ENCODE measurements around the gene BPIFB4. TPM values are rescaled to one million over a fixed set of nuclear protein-coding genes. Genes with fewer than 3 reads are reported as not detected.
A peak's percentile ranks its signal among the peaks of the same experiment; 100 is the strongest.

The BPIFB4 gene
- total RNA-seq, 1 experiment from 2014 or later: not detected

DNA sequence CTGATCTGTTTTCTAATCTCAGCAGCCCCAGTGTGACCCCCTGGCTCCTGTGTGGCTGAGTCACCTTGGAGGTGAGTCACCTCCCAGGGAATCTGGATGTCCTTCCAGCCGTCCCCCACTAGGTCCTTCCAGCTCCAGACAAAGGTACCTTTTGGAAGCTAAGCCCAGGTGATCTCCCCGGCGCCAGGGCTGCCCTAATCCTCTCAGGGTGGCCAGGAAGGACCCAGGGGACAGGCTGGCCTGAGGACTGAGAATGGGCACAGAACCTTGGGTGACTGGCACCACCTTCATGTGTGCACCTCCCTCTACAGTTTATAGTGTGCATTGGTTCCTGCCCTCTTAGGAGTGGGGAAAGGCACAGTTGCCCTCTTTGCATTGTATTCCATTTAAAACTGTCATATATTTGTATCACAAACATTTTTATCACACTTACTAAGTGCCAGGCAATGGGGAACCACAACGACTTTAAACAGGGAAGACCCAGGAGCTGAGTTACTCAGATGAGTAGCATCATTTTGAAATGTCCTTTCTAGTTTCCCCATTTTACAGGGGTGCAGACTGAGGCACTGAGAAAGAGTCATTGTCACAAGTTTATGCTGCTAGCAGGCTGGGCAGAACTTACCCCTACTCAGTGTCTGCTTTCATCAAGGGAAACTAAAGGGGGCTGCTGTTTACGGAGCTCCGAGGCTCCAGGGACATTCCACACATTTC is 2.6 kb upstream of the BPIFB4 start:
- Mint-ChIP-seq H3K27ac (ENCODE audit: low read depth, unreplicated experiment) (no peak overlapping the region), H3K4me3 (ENCODE audit: unreplicated experiment) (no peak overlapping the region), H3K9me3 (ENCODE audit: unreplicated experiment) (peaks cover 7% of the 10 kb centered on the region), H3K27me3 (ENCODE audit: insufficient read depth, unreplicated experiment) (peaks cover 47% of the 10 kb centered on the region), H3K36me3 (ENCODE audit: insufficient read depth, unreplicated experiment) (no peaks in the 10 kb centered on the region), H3K4me1 (ENCODE audit: insufficient read depth, unreplicated experiment) (no peaks in the 10 kb centered on the region)
- intact Hi-C loops (cut with micrococcal nuclease): loop anchor here (5.0 kb wide), 1 partner anchor 175 kb away; no protein-coding TSS in a partner anchor
- CTCF ChIA-PET: interaction anchor here (0.6 to 1.8 kb wide), 4 partner anchors 9 to 188 kb away, joined by 3 to 5 read pairs (median 4); no protein-coding TSS in a partner anchor
- peak; percentile 26 for TF ChIP-seq CTCF (IDR thresholded peaks at IDR 0.05; ENCODE audit: unreplicated experiment)
- POLR2A ChIA-PET: no interaction called here
- peak; percentile 27 for DNase-seq (ENCODE audit: unreplicated experiment)
- BruUV-seq (replicated peaks): no TSS peak

DNA sequence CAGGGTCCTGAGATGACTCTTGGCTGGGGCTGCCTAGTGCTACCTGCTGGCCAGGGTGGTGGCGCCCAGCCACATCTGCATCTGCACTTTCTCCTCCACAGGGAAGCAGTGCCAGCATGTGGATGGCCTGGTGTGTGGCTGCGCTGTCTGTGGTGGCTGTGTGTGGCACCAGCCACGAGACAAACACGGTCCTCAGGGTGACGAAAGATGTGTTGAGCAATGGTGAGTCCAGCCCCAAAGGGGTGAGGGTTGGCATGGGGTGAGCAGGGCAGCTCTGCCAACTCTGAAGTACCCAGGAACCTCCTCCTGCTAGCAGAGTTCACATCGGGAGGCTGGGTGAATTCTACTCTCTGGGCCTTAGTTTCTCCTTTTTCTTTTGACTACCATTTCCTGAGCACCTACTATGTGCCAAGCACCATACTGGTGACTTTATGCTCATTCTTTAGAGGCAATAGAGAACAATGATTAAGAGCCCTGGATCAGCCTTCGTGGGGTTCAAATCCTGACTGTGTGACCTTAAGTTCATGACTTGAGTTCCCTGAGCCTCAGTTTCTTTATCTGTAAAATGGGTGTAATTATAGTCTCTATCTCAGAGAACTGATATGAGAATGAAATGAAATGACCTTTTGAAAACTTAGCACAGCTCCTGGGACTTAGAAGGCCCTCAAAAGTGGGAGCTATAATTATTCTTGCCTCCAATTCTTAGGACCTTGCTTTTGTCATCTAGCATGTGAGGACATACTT is 2.1 kb downstream of the BPIFB4 start:
- Mint-ChIP-seq H3K9me3 (ENCODE audit: unreplicated experiment) (peaks cover 7% of the 10 kb centered on the region), H3K27ac (ENCODE audit: low read depth, unreplicated experiment) (no peak overlapping the region), H3K4me1 (ENCODE audit: insufficient read depth, unreplicated experiment) (no peaks in the 10 kb centered on the region), H3K27me3 (ENCODE audit: insufficient read depth, unreplicated experiment) (peaks cover 28% of the 10 kb centered on the region), H3K36me3 (ENCODE audit: insufficient read depth, unreplicated experiment) (no peaks in the 10 kb centered on the region), H3K4me3 (ENCODE audit: unreplicated experiment) (no peak overlapping the region)
- no TSS peak for BruUV-seq (replicated peaks)
- no peak for TF ChIP-seq CTCF (IDR thresholded peaks at IDR 0.05; ENCODE audit: unreplicated experiment)
- DNase-seq (ENCODE audit: unreplicated experiment): peak; percentile 14
- CTCF ChIA-PET: no interaction called here
- POLR2A ChIA-PET: no interaction called here
- intact Hi-C loops (cut with micrococcal nuclease): no loop called here

DNA sequence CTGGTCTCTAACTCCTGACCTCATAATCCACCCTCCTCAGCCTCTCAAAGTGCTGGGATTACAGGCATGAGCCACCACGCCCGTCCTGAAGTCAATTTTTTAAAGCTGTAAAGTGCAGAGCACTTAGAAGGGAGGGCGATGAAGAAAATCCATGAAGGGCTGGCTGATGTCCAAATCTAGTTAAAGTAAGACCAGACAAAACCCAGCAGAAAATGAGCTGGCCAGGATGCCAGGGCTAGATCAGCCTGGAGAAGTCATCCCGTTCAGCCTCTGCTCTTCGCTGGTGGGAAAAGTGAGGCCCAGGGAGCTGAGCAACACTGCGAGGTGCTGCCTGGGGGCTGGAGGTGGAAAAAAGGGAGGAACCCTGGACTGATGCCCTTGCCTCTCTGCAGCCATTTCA is 3.1 kb downstream of the BPIFB4 start:
- CTCF ChIA-PET: no interaction called here
- Mint-ChIP-seq H3K27me3 (ENCODE audit: insufficient read depth, unreplicated experiment) (peaks cover 37% of the 10 kb centered on the region), H3K4me1 (ENCODE audit: insufficient read depth, unreplicated experiment) (no peaks in the 10 kb centered on the region), H3K4me3 (ENCODE audit: unreplicated experiment) (no peak overlapping the region), H3K36me3 (ENCODE audit: insufficient read depth, unreplicated experiment) (no peaks in the 10 kb centered on the region), H3K9me3 (ENCODE audit: unreplicated experiment) (peaks cover 7% of the 10 kb centered on the region), H3K27ac (ENCODE audit: low read depth, unreplicated experiment) (no peak overlapping the region)
- POLR2A ChIA-PET: no interaction called here
- BruUV-seq (replicated peaks): no TSS peak
- no peak for TF ChIP-seq CTCF (IDR thresholded peaks at IDR 0.05; ENCODE audit: unreplicated experiment)
- DNase-seq (ENCODE audit: unreplicated experiment): no peak
- intact Hi-C loops (cut with micrococcal nuclease): no loop called here

DNA sequence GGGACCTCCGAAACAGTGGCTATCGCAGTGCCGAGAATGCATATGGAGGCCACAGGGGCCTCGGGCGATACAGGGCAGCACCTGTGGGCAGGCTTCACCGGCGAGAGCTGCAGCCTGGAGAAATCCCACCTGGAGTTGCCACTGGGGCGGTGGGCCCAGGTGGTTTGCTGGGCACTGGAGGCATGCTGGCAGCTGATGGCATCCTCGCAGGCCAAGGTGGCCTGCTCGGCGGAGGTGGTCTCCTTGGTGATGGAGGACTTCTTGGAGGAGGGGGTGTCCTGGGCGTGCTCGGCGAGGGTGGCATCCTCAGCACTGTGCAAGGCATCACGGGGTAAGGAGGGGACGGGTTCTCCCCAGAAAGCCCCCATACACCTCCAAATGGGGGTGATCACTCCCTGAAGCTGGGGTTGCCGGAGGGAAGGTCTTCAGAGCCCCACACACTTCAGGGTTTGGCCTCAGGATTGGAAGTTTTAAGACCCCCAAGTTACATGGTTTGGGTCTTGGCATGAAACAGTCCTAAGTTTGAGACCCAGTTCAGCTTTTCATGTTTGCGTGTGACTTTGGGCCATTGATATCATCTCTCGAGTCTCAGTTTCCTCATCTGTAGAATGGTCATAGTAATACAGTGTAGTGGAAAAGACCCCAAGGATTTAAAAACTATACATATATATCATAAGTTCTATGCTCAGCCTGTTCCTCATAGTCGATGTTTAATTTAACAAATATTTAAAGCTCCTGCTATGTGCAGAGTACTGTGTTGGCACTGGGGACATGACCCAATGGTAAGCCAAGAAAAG is 4.3 kb downstream of the BPIFB4 start:
- H3K9me3 Mint-ChIP-seq (ENCODE audit: unreplicated experiment): peaks cover 7% of the 10 kb centered on the region
- intact Hi-C loops (cut with micrococcal nuclease): no loop called here
- no peak overlapping the region for H3K4me3 Mint-ChIP-seq (ENCODE audit: unreplicated experiment)
- POLR2A ChIA-PET: no interaction called here
- BruUV-seq (replicated peaks): no TSS peak
- no peaks in the 10 kb centered on the region for H3K36me3 Mint-ChIP-seq (ENCODE audit: insufficient read depth, unreplicated experiment)
- no peak for TF ChIP-seq CTCF (IDR thresholded peaks at IDR 0.05; ENCODE audit: unreplicated experiment)
- H3K27me3 Mint-ChIP-seq (ENCODE audit: insufficient read depth, unreplicated experiment): peaks cover 49% of the 10 kb centered on the region
- DNase-seq (ENCODE audit: unreplicated experiment): no peak
- no peaks in the 10 kb centered on the region for H3K4me1 Mint-ChIP-seq (ENCODE audit: insufficient read depth, unreplicated experiment)
- CTCF ChIA-PET: interaction anchor here (0.7 to 1.4 kb wide), 2 partner anchors 12 to 780 kb away, joined by 3 to 4 read pairs; no protein-coding TSS in a partner anchor
- no peak overlapping the region for H3K27ac Mint-ChIP-seq (ENCODE audit: low read depth, unreplicated experiment)
